Measurements from ENCODE around the gene CBFA2T2. TPM values are rescaled to one million over a fixed set of nuclear protein-coding genes. Genes with fewer than 3 reads are reported as not detected.
A peak's percentile ranks its signal among the peaks of the same experiment; 100 is the strongest.

CBFA2T2 gene
- polyA plus RNA-seq, 3 donors: 1.7 to 9.7 (median 4.9) TPM

- DNase-seq: no peak
- Histone ChIP-seq H3K4me1 (ENCODE audit: control insufficient read depth in 1 of 2, insufficient read depth in 2 of 2, low read length in 2 of 2) (peaks cover 5 to 14% of the 10 kb centered on the region in 2 donors), H3K9me3 (replicated peaks in 1 of 2; ENCODE audit: control insufficient read depth in 1 of 2, insufficient read depth in 1 of 2, low read length in 2 of 2) (no peaks in the 10 kb centered on the region), H2AFZ (ENCODE audit: insufficient read depth, low read depth, low read length, poor library complexity, severe bottlenecking) (no peak overlapping the region), H3K9ac (ENCODE audit: insufficient read depth, low read length, poor library complexity, severe bottlenecking) (no peak overlapping the region), H3K4me3 (replicated peaks in 1 of 3; ENCODE audit: low read depth in 2 of 3, low read length in 3 of 3) (no peak overlapping the region), H3K27me3 (ENCODE audit: control insufficient read depth in 2 of 2, insufficient read depth in 2 of 2, low read length in 2 of 2) (no peaks in the 10 kb centered on the region), H3K4me2 (replicated peaks; ENCODE audit: extremely low read depth, low read length, poor library complexity, severe bottlenecking) (no peak overlapping the region), H3K79me2 (ENCODE audit: insufficient read depth, low read length) (peaks cover 42% of the 10 kb centered on the region), H3K36me3 (replicated peaks in 1 of 2; ENCODE audit: control insufficient read depth in 1 of 2, insufficient read depth in 2 of 2, low read length in 2 of 2) (no peaks in the 10 kb centered on the region), H3K27ac (ENCODE audit: low read depth in 1 of 2, low read length in 2 of 2) (no peak overlapping the region), H4K20me1 (ENCODE audit: insufficient read depth, low read length) (no peaks in the 10 kb centered on the region)
- Mint-ChIP-seq H3K27me3 (ENCODE audit: low read depth in 3 of 3) (peaks cover 0 to 4% (median 2%) of the 10 kb centered on the region in 3 donors), H3K36me3 (peaks cover 6 to 23% of the 10 kb centered on the region in 2 donors), H3K27ac (peak overlapping the region in 1 of 7 donors; percentile 8), H3K4me3 (no peak overlapping the region), H3K9me3 (no peaks in the 10 kb centered on the region), H3K4me1 (peaks cover 13% of the 10 kb centered on the region)
- WGBS (ENCODE audit: insufficient coverage): 92% methylated on average over 17 of the region's 20 CpGs
- intact Hi-C loops (cut with micrococcal nuclease): loop anchor here in 1 of 2 donors (10.0 kb wide), 1 partner anchor 55 kb away; the partner anchor contains the start of gene ZNF341
- TF ChIP-seq CTCF (IDR thresholded peaks at IDR 0.05): no peak
Observed at GRCh38 chr20:33679758-33680485, 190.0 kb downstream of the CBFA2T2 start.

GRCh38 chr20:33680686-33681085, 190.8 kb downstream of the CBFA2T2 start:
- no peak for DNase-seq
- H3K27ac Mint-ChIP-seq: peak overlapping the region in 1 of 7 donors; percentile 50
- Histone ChIP-seq H3K36me3 (replicated peaks in 1 of 2; ENCODE audit: control insufficient read depth in 1 of 2, insufficient read depth in 2 of 2, low read length in 2 of 2) (no peaks in the 10 kb centered on the region), H2AFZ (ENCODE audit: insufficient read depth, low read depth, low read length, poor library complexity, severe bottlenecking) (no peak overlapping the region), H4K20me1 (ENCODE audit: insufficient read depth, low read length) (no peaks in the 10 kb centered on the region), H3K27me3 (ENCODE audit: control insufficient read depth in 2 of 2, insufficient read depth in 2 of 2, low read length in 2 of 2) (no peaks in the 10 kb centered on the region), H3K27ac (ENCODE audit: low read depth in 1 of 2, low read length in 2 of 2) (no peak overlapping the region), H3K79me2 (ENCODE audit: insufficient read depth, low read length) (peaks cover 50% of the 10 kb centered on the region), H3K9me3 (replicated peaks in 1 of 2; ENCODE audit: control insufficient read depth in 1 of 2, insufficient read depth in 1 of 2, low read length in 2 of 2) (no peaks in the 10 kb centered on the region), H3K4me1 (ENCODE audit: control insufficient read depth in 1 of 2, insufficient read depth in 2 of 2, low read length in 2 of 2) (peaks cover 12 to 17% of the 10 kb centered on the region in 2 donors), H3K9ac (ENCODE audit: insufficient read depth, low read length, poor library complexity, severe bottlenecking) (no peak overlapping the region), H3K4me3 (replicated peaks in 1 of 3; ENCODE audit: low read depth in 2 of 3, low read length in 3 of 3) (no peak overlapping the region), H3K4me2 (replicated peaks; ENCODE audit: extremely low read depth, low read length, poor library complexity, severe bottlenecking) (no peak overlapping the region)
- H3K4me3 Mint-ChIP-seq: no peak overlapping the region
- WGBS (ENCODE audit: insufficient coverage): no CpG with 5 or more reads among the region's 2 CpGs
- peaks cover 6 to 23% of the 10 kb centered on the region in 2 donors for H3K36me3 Mint-ChIP-seq
- intact Hi-C loops (cut with micrococcal nuclease): loop anchor here in 1 of 2 donors (10.0 kb wide), 1 partner anchor 54 kb away; the partner anchor contains the start of gene ZNF341
- peaks cover 0 to 2% (median 0%) of the 10 kb centered on the region in 3 donors for H3K27me3 Mint-ChIP-seq (ENCODE audit: low read depth in 3 of 3)
- TF ChIP-seq CTCF (IDR thresholded peaks at IDR 0.05): no peak
- H3K4me1 Mint-ChIP-seq: peaks cover 17% of the 10 kb centered on the region
- H3K9me3 Mint-ChIP-seq: no peaks in the 10 kb centered on the region

Measured in CD14-positive monocyte (primary cell).